ENCODE data around the gene ATG16L2.
"Not testable (repeated sequence)": the region's sequence is repeated elsewhere in the genome, so short reads cannot be mapped to it uniquely, and the experiment has no call there.

Gene ATG16L2

DNA sequence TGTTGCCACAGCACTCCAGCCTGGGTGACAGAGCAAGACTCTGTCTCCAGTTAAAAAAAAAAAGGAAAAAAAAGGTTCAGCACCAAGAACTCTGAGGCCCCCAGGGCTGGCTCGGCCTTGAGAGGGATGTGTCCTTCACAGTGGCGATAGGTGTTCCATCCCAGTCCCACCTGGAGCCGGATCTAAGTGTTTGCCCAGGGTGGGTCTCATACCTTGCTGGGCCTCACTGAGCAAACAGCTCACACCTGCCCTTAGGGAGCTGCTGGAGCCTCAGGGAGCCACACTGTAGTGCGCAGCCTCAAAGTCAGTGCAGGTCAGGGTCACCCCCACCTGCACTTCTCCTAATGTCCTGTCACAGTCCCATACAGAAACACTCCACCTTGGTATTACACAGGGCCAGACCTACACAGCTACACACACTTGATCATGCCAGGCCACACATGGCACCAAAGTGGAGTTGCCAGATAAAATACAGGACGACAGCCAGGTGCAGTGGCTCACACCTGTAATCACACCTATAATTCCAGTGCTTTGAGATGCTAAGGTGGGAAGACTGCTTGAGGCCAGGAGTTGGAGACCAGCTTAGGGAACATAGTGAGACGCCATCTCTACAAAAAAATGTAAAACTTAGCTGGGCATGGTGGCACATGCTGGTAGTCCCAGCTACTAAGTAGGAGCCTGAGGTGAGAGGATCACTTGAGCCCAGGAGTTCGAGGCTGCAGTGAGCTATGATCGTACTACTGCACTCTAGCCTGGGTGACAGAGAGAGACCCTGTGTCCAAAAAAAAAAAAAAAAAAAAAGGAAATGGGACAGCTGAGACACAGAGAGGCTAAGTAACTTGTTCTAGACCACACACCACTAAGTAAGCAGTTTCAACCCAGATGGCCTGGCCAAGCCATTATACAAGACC is 27.7 kb upstream of the ATG16L2 start:
- DNase-seq (ENCODE audit: low spot score in 2 of 2), result no peak
- ATAC-seq, result no peak
- Mint-ChIP-seq H3K9me3 (no peaks in the 10 kb centered on the region), H3K27ac (peak overlapping the region; percentile 67), H3K4me1 (peaks cover 25% of the 10 kb centered on the region), H3K4me3 (no peak overlapping the region), H3K36me3 (peaks cover 5% of the 10 kb centered on the region)

DNA sequence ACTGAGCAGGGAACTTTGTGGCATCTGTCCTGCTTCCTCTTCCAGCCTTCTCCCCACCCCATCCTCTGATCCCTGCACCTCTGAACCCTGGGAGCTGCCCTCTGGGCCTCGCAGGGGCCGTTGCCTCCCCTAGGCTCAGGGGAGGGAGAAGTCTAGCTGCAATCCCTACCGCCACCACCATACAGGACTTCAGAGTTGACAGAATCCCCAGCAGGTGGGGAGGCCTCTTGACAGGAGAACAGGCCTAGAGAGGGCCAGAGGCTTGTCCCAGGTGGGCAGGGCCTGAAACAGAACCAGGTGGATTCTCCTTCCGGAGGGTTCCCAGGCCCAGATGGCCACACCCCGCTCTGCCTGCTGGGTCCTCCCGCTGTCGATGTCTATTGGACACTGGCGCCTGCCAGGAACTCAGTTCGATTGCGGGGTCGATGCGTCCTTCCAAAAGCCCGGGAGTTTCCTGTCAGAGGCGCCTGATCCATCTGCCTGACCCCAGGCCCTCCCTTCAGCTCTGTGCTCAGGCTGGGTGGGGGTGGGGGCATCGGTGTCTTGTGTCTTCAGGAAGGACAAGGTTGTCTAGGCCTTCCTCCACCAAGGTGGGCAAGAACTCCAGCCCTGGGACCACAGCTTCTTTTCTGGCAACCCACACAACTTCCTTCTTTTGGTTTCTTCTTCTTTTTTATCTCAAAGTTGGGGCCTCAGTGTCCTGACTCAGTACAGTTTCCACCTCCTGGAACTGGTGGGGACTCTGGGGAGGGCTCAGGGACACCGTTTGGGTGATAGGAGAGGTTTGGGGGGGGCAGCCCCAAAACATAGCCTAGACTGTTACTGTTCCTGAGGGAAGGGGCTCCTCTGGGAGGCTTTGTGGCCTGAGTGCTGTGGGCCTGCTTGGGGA is 26.8 kb upstream of the ATG16L2 start:
- Mint-ChIP-seq H3K4me1 (peaks cover 21% of the 10 kb centered on the region), H3K4me3 (no peak overlapping the region), H3K9me3 (no peaks in the 10 kb centered on the region), H3K36me3 (no peaks in the 10 kb centered on the region), H3K27ac (peak overlapping the region; percentile 87)
- peak; percentile 48 for ATAC-seq
- DNase-seq (ENCODE audit: low spot score in 2 of 2), result no peak

DNA sequence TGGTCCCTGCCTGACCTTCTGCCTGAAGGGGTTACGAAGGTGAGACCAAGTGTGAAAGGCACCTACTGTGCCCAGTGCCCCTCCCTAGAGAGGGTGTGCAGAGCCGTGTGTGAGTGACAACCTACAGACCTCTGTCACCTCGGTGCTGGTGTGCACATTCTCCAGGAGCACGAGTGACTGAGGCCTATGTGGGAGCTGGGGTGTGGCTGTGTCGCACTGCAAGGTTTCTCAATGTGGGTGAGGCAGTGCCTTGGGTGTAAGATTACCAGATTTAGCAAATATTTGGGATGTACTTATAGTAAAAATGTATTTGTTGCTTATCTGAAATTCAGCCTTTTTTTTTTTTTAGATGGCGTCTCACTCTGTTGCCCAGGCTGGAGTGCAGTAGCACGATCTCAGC is 26.0 kb upstream of the ATG16L2 start:
- H3K9me3 Mint-ChIP-seq, result no peaks in the 10 kb centered on the region
- no peaks in the 10 kb centered on the region for H3K36me3 Mint-ChIP-seq
- ATAC-seq (no peak), DNase-seq (ENCODE audit: low spot score in 2 of 2) (no peak)
- peak overlapping the region; percentile 87 for H3K27ac Mint-ChIP-seq
- peaks cover 22% of the 10 kb centered on the region for H3K4me1 Mint-ChIP-seq
- no peak overlapping the region for H3K4me3 Mint-ChIP-seq

DNA sequence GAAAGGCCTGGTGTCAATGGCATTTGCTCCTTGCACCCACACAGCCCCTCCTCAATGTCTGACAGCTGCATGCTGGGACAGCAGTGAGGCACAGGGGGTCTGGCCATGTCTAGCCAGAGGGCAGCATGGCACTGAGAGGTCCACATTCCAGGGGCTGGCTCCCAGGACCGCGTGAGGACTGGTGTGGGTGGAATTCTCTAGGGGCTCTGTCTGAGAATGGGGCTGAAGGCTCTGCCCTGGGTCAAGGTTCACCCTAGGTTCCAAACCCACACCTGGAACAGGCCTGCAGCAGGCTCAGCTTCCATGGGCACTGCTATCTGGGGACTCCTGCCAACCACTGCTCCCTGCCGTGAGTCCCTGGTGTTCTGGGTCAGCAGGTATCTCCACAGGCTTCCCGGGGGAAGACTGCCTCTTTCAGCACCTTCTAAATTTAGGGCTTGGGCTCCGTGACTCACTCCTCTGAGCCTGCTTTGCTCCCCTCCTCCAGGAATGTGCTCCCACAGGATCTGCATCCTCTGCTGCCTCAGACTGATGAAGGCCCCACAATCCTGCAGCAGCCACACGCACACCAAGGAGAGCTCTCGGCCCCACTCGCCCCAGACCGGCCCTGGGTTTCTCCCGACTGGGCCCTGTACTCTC is 24.6 kb upstream of the ATG16L2 start:
- no peak overlapping the region for H3K4me3 Mint-ChIP-seq
- H3K9me3 Mint-ChIP-seq, result no peaks in the 10 kb centered on the region
- ATAC-seq (no peak), DNase-seq (ENCODE audit: low spot score in 2 of 2) (no peak)
- H3K4me1 Mint-ChIP-seq, result peaks cover 36% of the 10 kb centered on the region
- no peak overlapping the region for H3K27ac Mint-ChIP-seq
- peaks cover 8% of the 10 kb centered on the region for H3K36me3 Mint-ChIP-seq

DNA sequence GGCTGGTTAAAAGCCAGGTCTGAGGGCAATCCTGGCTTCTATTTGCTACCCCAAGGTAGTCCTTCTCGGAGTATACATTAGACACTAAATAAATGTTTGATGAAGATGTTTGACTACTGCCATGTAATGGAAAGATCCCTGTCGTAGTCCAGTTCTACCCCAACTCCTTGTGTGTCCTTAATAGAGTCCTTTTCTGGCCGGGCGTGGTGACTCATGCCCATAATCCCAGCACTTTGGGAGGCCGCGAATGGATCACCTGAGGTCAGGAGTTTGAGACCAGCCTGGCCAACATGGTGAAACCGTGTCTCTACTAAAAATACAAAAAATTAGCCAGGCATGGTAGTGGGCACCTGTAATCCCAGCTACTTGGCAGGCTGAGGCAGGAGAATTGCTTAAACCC is 23.0 kb upstream of the ATG16L2 start:
- not testable (repeated sequence) for H3K27ac Mint-ChIP-seq

DNA sequence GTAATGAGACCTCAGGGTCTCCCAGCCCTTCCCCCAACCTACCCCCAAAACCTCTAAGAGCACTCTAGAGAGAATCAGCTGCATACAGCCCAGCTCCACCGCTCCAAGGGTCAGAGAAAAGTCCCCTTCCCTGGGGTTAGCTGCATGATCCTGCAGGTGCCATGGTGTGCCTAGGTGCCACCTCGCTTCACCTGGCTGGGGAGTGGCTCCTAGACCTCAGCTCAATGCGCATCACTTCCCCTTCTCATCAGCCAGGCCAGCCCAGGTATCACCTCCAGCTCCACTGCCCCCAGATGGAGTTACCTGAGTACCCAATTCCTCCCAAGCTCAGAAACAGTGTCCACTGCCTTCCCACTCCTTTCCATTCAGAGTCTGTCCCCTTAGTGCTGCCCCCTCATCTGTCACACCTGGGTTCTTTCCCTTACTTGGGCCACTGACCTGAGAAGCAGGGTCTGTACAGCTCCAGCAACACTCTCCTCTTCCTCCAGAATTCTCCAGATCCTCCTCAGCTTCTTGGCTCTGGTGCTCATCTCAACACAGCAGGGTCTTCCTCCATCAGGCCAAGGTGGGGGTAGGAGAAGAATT is 21.7 kb upstream of the ATG16L2 start:
- peaks cover 8% of the 10 kb centered on the region for H3K36me3 Mint-ChIP-seq
- DNase-seq (ENCODE audit: low spot score in 2 of 2) (no peak), ATAC-seq (no peak)
- peak overlapping the region; percentile 94 for H3K27ac Mint-ChIP-seq
- peak overlapping the region; percentile 89 for H3K4me3 Mint-ChIP-seq
- peaks cover 37% of the 10 kb centered on the region for H3K4me1 Mint-ChIP-seq
- H3K9me3 Mint-ChIP-seq, result no peaks in the 10 kb centered on the region

More for the DNA sequence above, 23.0 kb upstream of the ATG16L2 start:
- DNase-seq (ENCODE audit: low spot score in 2 of 2); H3K4me3 Mint-ChIP-seq; H3K9me3 Mint-ChIP-seq; H3K36me3 Mint-ChIP-seq; ATAC-seq: not testable (repeated sequence)
- peaks cover 40% of the 10 kb centered on the region for H3K4me1 Mint-ChIP-seq

DNA sequence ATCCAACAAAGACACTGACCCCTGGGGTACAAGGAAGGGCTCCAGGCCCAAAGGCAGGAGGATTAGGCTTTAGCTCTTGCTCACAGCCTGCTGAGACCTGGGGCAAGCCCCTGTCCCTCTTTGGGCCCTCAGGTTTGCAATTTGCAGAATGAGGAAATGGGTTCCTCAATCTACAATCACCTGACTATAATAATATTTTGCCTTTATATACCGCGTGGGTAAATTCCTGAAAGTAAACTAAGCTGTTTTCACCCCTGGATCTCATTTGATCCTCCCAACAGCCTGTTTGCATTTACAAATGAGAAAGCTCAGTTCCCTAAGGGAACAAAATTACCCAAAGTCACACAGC is 21.2 kb upstream of the ATG16L2 start:
- peaks cover 32% of the 10 kb centered on the region for H3K4me1 Mint-ChIP-seq
- ATAC-seq, result no peak
- peak overlapping the region; percentile 89 for H3K4me3 Mint-ChIP-seq

DNA sequence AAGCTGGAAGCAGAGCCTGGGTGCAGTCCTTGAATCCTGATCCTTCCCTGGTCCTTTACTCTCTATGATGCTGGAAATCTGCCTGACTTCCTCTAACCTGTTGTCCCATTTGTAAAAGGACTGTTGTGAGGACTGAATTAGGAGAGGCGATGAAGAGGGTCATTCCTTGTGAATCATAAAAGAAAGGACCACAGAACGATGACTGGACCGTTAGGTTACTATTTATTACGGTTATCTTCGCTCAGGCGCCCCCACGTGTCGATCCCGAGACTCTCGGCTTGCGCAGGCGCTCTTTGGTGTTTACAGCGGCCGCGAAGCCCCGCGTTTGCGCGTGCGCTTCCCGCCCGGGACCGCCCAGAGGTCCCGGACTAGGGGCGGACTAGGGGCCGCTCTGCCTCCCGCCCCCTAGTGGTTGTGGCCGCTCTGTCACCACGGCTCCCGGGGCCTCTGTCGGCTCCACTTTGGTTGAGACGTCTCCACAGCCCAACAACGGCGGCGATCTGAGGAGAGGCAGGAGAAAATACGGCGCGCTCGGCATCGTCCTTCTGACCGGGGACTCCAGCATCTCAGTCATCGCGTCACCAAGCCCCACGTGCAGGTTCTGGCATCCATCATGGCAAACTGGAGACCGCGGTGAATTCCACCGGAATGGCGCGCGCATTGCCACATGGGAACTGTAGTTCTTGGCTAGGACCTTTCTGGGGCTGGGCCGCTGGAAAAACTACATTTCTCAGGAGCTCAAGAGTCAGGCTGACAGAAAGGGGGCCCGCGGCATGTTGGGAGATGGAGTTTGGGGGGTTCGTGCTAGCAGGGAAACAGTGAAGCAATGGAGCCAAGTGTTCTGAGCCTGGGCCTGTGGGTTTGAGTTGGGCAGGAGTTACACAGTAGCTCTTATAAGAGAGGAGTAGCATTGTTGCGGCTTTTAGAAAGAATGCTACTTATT is 20.5 kb upstream of the ATG16L2 start, which contains the start of gene STARD10:
Gene STARD10, minus strand, starts transcription at position 623 of the 943 bp plus-strand sequence. CDS start 12,866 bp downstream, outside the sequence.
- peak within 1 kb of the TSS; percentile 94 for H3K27ac Mint-ChIP-seq
- H3K9me3 Mint-ChIP-seq, result no peaks in the 10 kb centered on the region
- H3K36me3 Mint-ChIP-seq, result peaks cover 8% of the 10 kb centered on the region
- DNase-seq (ENCODE audit: low spot score in 2 of 2) (peak; percentile 95 to 97), ATAC-seq (peak; percentile 96)
- H3K4me3 Mint-ChIP-seq, result peak within 1 kb of the TSS; percentile 89
- peaks cover 29% of the 10 kb centered on the region for H3K4me1 Mint-ChIP-seq

More for the DNA sequence above, 21.2 kb upstream of the ATG16L2 start:
- H3K36me3 Mint-ChIP-seq, result peaks cover 8% of the 10 kb centered on the region
- no peaks in the 10 kb centered on the region for H3K9me3 Mint-ChIP-seq
- no peak for DNase-seq (ENCODE audit: low spot score in 2 of 2)
- peak overlapping the region; percentile 94 for H3K27ac Mint-ChIP-seq

DNA sequence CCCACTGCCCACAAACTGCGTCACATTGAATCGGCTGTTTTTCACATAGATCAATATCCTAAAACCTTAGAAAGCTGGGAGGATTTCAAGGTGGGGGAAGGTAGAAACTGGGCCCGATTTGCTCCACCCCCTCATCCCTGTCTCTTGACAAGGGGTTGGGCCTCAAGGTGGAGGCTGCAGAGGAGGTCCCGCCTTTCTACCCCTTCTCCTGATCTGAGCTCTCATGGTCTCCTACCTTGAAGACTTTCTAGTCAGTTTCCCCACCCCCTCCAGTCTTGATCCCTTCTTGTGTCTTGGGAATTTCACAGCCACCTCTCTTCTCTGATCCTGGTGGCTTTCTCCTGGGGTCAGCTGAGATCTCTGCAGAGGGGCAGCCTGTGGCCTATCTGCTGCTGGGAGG is 15.8 kb upstream of the ATG16L2 start:
- Mint-ChIP-seq H3K4me3 (no peak overlapping the region), H3K36me3 (peaks cover 8% of the 10 kb centered on the region), H3K9me3 (no peaks in the 10 kb centered on the region), H3K27ac (peak overlapping the region; percentile 21), H3K4me1 (peaks cover 17% of the 10 kb centered on the region)
- no peak for DNase-seq (ENCODE audit: low spot score in 2 of 2)
- ATAC-seq, result no peak

DNA sequence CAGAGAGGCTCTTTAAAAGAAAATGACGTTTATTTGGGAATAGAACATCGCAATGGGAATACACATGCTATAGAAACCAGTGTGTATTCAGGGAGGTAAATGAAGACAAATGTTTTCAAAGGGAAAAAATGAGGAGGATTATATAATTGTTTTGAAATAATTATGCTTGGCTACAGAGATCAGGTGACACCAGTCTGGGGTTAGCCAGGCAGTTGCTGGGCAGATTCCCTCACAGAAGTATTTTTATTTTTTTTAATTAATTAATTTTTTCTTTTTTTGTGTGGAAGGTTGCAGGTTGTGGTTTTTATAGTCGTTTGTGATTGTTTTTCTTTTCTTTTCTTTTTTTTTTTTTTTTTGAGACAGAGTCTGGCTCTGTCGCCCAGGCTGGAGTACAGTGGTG is 14.8 kb upstream of the ATG16L2 start:
- Mint-ChIP-seq H3K4me3 (no peak overlapping the region), H3K9me3 (no peaks in the 10 kb centered on the region), H3K27ac (no peak overlapping the region), H3K36me3 (no peaks in the 10 kb centered on the region), H3K4me1 (peaks cover 6% of the 10 kb centered on the region)
- no peak for ATAC-seq
- no peak for DNase-seq (ENCODE audit: low spot score in 2 of 2)

DNA sequence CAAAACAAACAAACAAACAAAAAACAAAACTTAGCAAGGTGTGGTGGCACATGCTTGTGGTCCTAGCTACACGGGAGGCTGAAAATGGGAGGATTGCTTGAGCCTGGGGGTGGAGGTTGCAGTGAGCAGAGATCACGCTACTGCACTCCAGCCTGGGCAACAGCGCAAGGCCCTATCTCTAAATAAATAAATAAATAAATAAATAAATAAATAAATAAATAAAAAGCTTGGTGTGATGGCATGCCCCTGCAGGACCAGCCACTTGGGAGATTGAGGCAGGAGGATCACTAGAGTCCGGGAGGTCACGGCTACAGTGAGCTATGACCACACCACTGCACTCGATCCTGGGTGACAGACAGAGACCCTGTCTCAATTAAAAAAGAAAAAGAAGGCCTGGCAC is 11.4 kb upstream of the ATG16L2 start:
- Mint-ChIP-seq H3K4me3 (no peak overlapping the region), H3K4me1 (peaks cover 6% of the 10 kb centered on the region), H3K9me3 (no peaks in the 10 kb centered on the region), H3K36me3 (peaks cover 13% of the 10 kb centered on the region), H3K27ac (no peak overlapping the region)
- ATAC-seq, result no peak
- DNase-seq (ENCODE audit: low spot score in 2 of 2), result no peak

DNA sequence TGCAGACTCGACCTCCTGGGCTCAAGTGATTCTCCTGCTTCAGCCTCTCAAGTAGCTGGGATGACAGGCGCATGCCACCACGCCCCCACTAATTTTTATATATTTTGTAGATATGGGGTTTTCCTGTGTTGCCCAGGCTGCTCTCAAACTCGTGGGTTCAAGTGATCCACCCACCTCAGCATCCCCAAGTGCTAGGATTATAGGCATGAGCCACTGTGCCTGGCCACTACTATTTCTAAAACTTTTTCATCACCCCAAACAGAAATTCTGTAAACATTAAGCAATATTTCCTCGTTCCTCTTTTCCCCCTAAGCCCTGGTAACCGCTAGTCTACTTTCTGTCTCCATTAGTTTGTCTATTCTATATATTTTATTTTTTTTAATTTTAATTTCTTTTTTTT is 9.0 kb upstream of the ATG16L2 start:
- peaks cover 6% of the 10 kb centered on the region for H3K4me1 Mint-ChIP-seq
- DNase-seq (ENCODE audit: low spot score in 2 of 2) (no peak), ATAC-seq (no peak)
- no peaks in the 10 kb centered on the region for H3K9me3 Mint-ChIP-seq
- H3K4me3 Mint-ChIP-seq, result no peak overlapping the region
- peaks cover 37% of the 10 kb centered on the region for H3K36me3 Mint-ChIP-seq
- no peak overlapping the region for H3K27ac Mint-ChIP-seq

DNA sequence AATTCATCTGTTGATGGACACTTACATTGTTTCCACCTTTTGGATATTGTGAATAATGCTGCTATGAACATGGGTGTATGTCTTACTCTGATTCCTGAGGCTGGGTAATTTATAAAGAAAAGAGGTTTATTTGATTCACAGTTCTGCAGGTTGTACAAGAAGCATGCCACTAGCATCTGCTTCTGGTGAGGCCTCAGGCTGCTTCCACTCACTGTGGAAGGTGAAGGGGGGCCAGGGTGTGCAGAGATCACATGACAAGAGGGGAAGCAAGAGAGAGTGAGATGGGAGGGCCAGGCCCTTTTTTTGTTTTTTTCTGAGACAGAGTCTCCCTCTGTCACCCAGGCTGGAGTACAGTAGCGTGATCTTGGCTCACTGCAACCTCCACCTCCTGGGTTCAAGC is 7.8 kb upstream of the ATG16L2 start:
- not testable (repeated sequence) for H3K27ac Mint-ChIP-seq; H3K9me3 Mint-ChIP-seq; H3K4me3 Mint-ChIP-seq; ATAC-seq; DNase-seq (ENCODE audit: low spot score in 2 of 2)
- peaks cover 48% of the 10 kb centered on the region for H3K36me3 Mint-ChIP-seq
- peaks cover 12% of the 10 kb centered on the region for H3K4me1 Mint-ChIP-seq

Measured in stimulated activated effector memory CD8-positive, alpha-beta T cell treated with anti-CD3 and anti-CD28 coated beads, Interleukin-12 subunit alpha, Interleukin-12 subunit beta, amount 100 ng/mL, for 72 hours (primary cell).